B cell (primary cell): ENCODE data around the gene TUBA1C. TPM values are rescaled to one million over a fixed set of nuclear protein-coding genes. Genes with fewer than 3 reads are reported as not detected.
A peak's percentile ranks its signal among the peaks of the same experiment; 100 is the strongest.

Source experiments
- ATAC-seq: fragments of 200-7000 bp; cut with Tn5 transposase; one replicate; pipeline ENCODE4 v1.10.0; 2021; ENCODE audit warnings: low read depth, mild to moderate bottlenecking, moderate number of reproducible peaks, moderate library complexity
- CTCF ChIA-PET: fragments of 350-600 bp; sonication (Branson Sonifier 250); formaldehyde crosslinking; loops from one replicate; lab custom pipeline; 2021; ENCODE audit warnings: antibody characterized with exemption, inconsistent platforms; lab: Charles Lee
- POLR2A ChIA-PET: fragments of 350-600 bp; sonication (Branson Sonifier 250); formaldehyde crosslinking; loops from one replicate; lab custom pipeline; 2021; ENCODE audit warnings: antibody characterized with exemption; lab: Charles Lee
- DNase-seq: peaks from one replicate; pipeline ENCODE4 v3.0.0; 2013
- H2AFZ ChIP-seq: 2 replicates; pipeline ENCODE4 v1.6.1; 2012; ENCODE audit warnings: mild to moderate bottlenecking, low read depth, low read length; ENCODE audit not compliant: insufficient read depth, poor library complexity, severe bottlenecking
- H3K27ac ChIP-seq, 2 donors: 1 replicate in 1 of 2; 2 replicates in 1 of 2; pipeline ENCODE4 v1.5.1; 2012 to 2013; ENCODE audit warnings: low read length in 2 of 2, mild to moderate bottlenecking in 2 of 2, moderate library complexity in 1 of 2
- H3K27me3 ChIP-seq, 4 experiments: fragments of 200-600 bp in 1 of 4; sonication (generic) in 1 of 4; replicated peaks in 1 of 4; 1 replicate in 2 of 4; 2 replicates in 2 of 4; pipeline versions ENCODE4 v1.6.1 to v1.7.0; 2013 to 2016; ENCODE audit warnings: low read length in 3 of 4, mild to moderate bottlenecking in 2 of 4, mixed read lengths in 1 of 4, moderate library complexity in 1 of 4; ENCODE audit not compliant: insufficient read depth in 4 of 4, control insufficient read depth in 3 of 4; ENCODE audit errors: control extremely low read depth in 1 of 4
- H3K36me3 ChIP-seq, 2 experiments: replicated peaks in 1 of 2; 1 replicate in 1 of 2; 2 replicates in 1 of 2; pipeline versions ENCODE4 v1.6.1 to v1.7.1; 2013; ENCODE audit warnings: low read length in 1 of 2; ENCODE audit not compliant: insufficient read depth in 2 of 2, control insufficient read depth in 1 of 2; ENCODE audit errors: control extremely low read depth in 1 of 2, extremely low read depth in 1 of 2
- H3K4me1 ChIP-seq, 2 donors: fragments of 200-600 bp in 1 of 2; sonication (generic) in 1 of 2; 1 replicate in 1 of 2; 2 replicates in 1 of 2; pipeline versions ENCODE4 v1.5.1 to v1.6.1; 2013 to 2017; ENCODE audit warnings: low read length in 2 of 2; ENCODE audit not compliant: control insufficient read depth in 2 of 2, insufficient read depth in 2 of 2
- H3K4me2 ChIP-seq: replicated peaks from 2 replicates; pipeline ENCODE3; 2012; ENCODE audit warnings: mild to moderate bottlenecking, low read depth, low read length; ENCODE audit not compliant: poor library complexity, severe bottlenecking
- H3K4me3 ChIP-seq, 5 experiments: fragments of 200-600 bp in 1 of 5; sonication (generic) in 1 of 5; 1 replicate in 3 of 5; 2 replicates in 2 of 5; pipeline versions ENCODE4 v1.5.1 to v1.7.0; 2011 to 2016; ENCODE audit warnings: low read length in 4 of 5, mild to moderate bottlenecking in 4 of 5, low read depth in 2 of 5, control low read depth in 1 of 5, moderate library complexity in 1 of 5; ENCODE audit not compliant: insufficient read depth in 1 of 5; ENCODE audit errors: control extremely low read depth in 1 of 5, extremely low read depth in 1 of 5
- H3K79me2 ChIP-seq: fragments of 200-600 bp; sonication (generic); one replicate; pipeline ENCODE4 v1.6.0; 2016; ENCODE audit warnings: low read length; ENCODE audit not compliant: control insufficient read depth, insufficient read depth
- H3K9ac ChIP-seq: fragments of 200-600 bp; sonication (generic); 2 replicates; pipeline ENCODE4 v1.6.1; 2017; ENCODE audit warnings: mild to moderate bottlenecking, low read length, moderate library complexity
- H3K9me3 ChIP-seq, 3 donors: one replicate each; pipeline versions ENCODE4 v1.6.1 to v1.7.1; 2013; ENCODE audit warnings: low read length in 2 of 3; ENCODE audit not compliant: control insufficient read depth in 2 of 3, insufficient read depth in 1 of 3; ENCODE audit errors: control extremely low read depth in 1 of 3
- H4K20me1 ChIP-seq: 2 replicates; pipeline ENCODE4 v1.6.0; 2012; ENCODE audit warnings: mild to moderate bottlenecking, low read length; ENCODE audit not compliant: insufficient read depth, control insufficient read depth, poor library complexity, severe bottlenecking
- H3K27ac Mint-ChIP-seq: one replicate; pipeline ENCODE4 v1.8.0; 2021; ENCODE audit warnings: mixed read lengths
- H3K27me3 Mint-ChIP-seq: one replicate; pipeline ENCODE4 v1.8.0; 2021; ENCODE audit warnings: mixed read lengths
- H3K4me1 Mint-ChIP-seq: one replicate; pipeline ENCODE4 v1.8.0; 2021; ENCODE audit warnings: mixed read lengths
- H3K4me3 Mint-ChIP-seq: one replicate; pipeline ENCODE4 v1.8.0; 2021; ENCODE audit warnings: mixed read lengths
- H3K9me3 Mint-ChIP-seq: one replicate; pipeline ENCODE4 v1.8.0; 2022; ENCODE audit warnings: mixed read lengths; ENCODE audit not compliant: insufficient read depth
- EZH2 ChIP-seq: IDR thresholded peaks from 2 replicates; pipeline ENCODE4 v1.6.1; 2012; ENCODE audit warnings: borderline replicate concordance, low read depth, mild to moderate bottlenecking, moderate library complexity, low read length; ENCODE audit not compliant: insufficient read depth, poor library complexity, severe bottlenecking
- WGBS: methylation state at CpG from one replicate; pipeline ENCODE4 v1.1.5; 2013; ENCODE audit warnings: missing lambda C conversion rate; ENCODE audit not compliant: insufficient coverage; 5-methylcytosine and 5-hydroxymethylcytosine counted together
- intact Hi-C: fragments of 100-400 bp; cut with micrococcal nuclease; formaldehyde crosslinking; loops from one replicate; pipeline ENCODE4 v1.10.0; 2022
- polyA plus RNA-seq: library from polyadenylated mRNA; depleted of rRNA; stranded (reverse); fragments of >200 nt; gene quantifications from 2 replicates; pipeline ENCODE4 v1.2.3, GENCODE V29; 2012
- total RNA-seq, 2 donors: library from RNA; stranded (reverse); fragments of 120-200 nt in 1 of 2; gene quantifications; 1 replicate in 1 of 2; 2 replicates in 1 of 2; pipeline versions ENCODE4 v1.2.3 to v1.2.4, GENCODE V29; 2013 to 2022
- TF ChIP-seq, protein P1 (sequence below): fragments of 200-600 bp; IDR thresholded peaks from one replicate; pipeline ENCODE4 v1.8.0; 2022; ENCODE audit warnings: antibody characterized with exemption, mild to moderate bottlenecking

Gene TUBA1C
- total and polyA plus RNA-seq, 2 donors (not counting 1 experiment from before 2014, with no cell fraction given), result 34.9 to 121 TPM

GRCh38 chr12:49228653-49229052, 36.2 kb upstream of the TUBA1C start:
- ATAC-seq (no peak), DNase-seq (no peak)
- Mint-ChIP-seq H3K9me3 (no peaks in the 10 kb centered on the region), H3K27me3 (no peaks in the 10 kb centered on the region), H3K27ac (no peak overlapping the region), H3K4me3 (no peak overlapping the region), H3K4me1 (peaks cover 6% of the 10 kb centered on the region)
- TF ChIP-seq, protein P1, sequence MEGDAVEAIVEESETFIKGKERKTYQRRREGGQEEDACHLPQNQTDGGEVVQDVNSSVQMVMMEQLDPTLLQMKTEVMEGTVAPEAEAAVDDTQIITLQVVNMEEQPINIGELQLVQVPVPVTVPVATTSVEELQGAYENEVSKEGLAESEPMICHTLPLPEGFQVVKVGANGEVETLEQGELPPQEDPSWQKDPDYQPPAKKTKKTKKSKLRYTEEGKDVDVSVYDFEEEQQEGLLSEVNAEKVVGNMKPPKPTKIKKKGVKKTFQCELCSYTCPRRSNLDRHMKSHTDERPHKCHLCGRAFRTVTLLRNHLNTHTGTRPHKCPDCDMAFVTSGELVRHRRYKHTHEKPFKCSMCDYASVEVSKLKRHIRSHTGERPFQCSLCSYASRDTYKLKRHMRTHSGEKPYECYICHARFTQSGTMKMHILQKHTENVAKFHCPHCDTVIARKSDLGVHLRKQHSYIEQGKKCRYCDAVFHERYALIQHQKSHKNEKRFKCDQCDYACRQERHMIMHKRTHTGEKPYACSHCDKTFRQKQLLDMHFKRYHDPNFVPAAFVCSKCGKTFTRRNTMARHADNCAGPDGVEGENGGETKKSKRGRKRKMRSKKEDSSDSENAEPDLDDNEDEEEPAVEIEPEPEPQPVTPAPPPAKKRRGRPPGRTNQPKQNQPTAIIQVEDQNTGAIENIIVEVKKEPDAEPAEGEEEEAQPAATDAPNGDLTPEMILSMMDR, result no peak
- TF ChIP-seq EZH2, result no peak
- H3K4me1 ChIP-seq, result peaks cover 0 to 5% of the 10 kb centered on the region in 2 donors
- no peaks in the 10 kb centered on the region for H3K9me3 ChIP-seq
- H3K4me3 ChIP-seq, result no peak overlapping the region
- ChIA-PET POLR2A (no interaction called here), CTCF (no interaction called here)
- intact Hi-C loops, result no loop called here
- H2AFZ ChIP-seq, result no peak overlapping the region
- H3K79me2 ChIP-seq, result no peaks in the 10 kb centered on the region
- H3K27me3 ChIP-seq, result no peaks in the 10 kb centered on the region
- H3K27ac ChIP-seq, result no peak overlapping the region
- no peak overlapping the region for H3K9ac ChIP-seq
- no peak overlapping the region for H3K4me2 ChIP-seq
- WGBS, result 100% methylated on average over 1 of the region's 3 CpGs
- H4K20me1 ChIP-seq, result no peaks in the 10 kb centered on the region
- no peaks in the 10 kb centered on the region for H3K36me3 ChIP-seq

- ChIA-PET POLR2A (interaction anchor here (1.1 kb wide), 1 partner anchor 99 kb away, joined by 3 read pairs; the partner anchor contains the start of gene TUBA1B), CTCF (interaction anchor here (0.7 to 11.7 kb wide), 5 partner anchors 35 to 341 kb away, joined by 3 to 152 read pairs (median 5); partner anchors contain the start of gene DHH)
- H3K79me2 ChIP-seq, result no peaks in the 10 kb centered on the region
- no peak for ATAC-seq
- Mint-ChIP-seq H3K27me3 (no peaks in the 10 kb centered on the region), H3K9me3 (no peaks in the 10 kb centered on the region), H3K4me1 (peaks cover 17% of the 10 kb centered on the region), H3K27ac (peak overlapping the region; percentile 46), H3K4me3 (no peak overlapping the region)
- H3K4me1 ChIP-seq, result peaks cover 5 to 16% of the 10 kb centered on the region in 2 donors
- intact Hi-C loops, result no loop called here
- no peaks in the 10 kb centered on the region for H3K27me3 ChIP-seq
- no peak for DNase-seq
- no peak for TF ChIP-seq EZH2
- TF ChIP-seq, protein P1, result no peak
- no peak overlapping the region for H3K4me3 ChIP-seq
- no peaks in the 10 kb centered on the region for H3K9me3 ChIP-seq
- no peak overlapping the region for H2AFZ ChIP-seq
- H4K20me1 ChIP-seq, result no peaks in the 10 kb centered on the region
- H3K36me3 ChIP-seq, result no peaks in the 10 kb centered on the region
- H3K27ac ChIP-seq, result no peak overlapping the region
- WGBS, result 93% methylated on average over 3 of the region's 6 CpGs
- no peak overlapping the region for H3K4me2 ChIP-seq
- H3K9ac ChIP-seq, result no peak overlapping the region
Measured at GRCh38 chr12:49230176-49230804, 34.6 kb upstream of the TUBA1C start.
